Memory B cell (primary cell): ENCODE measurements around the gene BCR.

Experiments used
- ATAC-seq: fragments of 150-1000 bp; cut with Tn5 transposase; 2 replicates; pipeline ENCODE4 v1.10.0; 2021; ENCODE audit warnings: low read depth, mild to moderate bottlenecking, moderate library complexity
- DNase-seq, 2 donors: peaks; one replicate each; pipeline ENCODE4 v3.0.0; 2022; ENCODE audit warnings: low spot score in 2 of 2
- H3K27ac Mint-ChIP-seq: one replicate; pipeline ENCODE4 v1.8.0; 2022; ENCODE audit warnings: mild to moderate bottlenecking, moderate library complexity, mixed read lengths
- H3K27me3 Mint-ChIP-seq: one replicate; pipeline ENCODE4 v1.8.0; 2022; ENCODE audit warnings: mixed read lengths
- H3K36me3 Mint-ChIP-seq: one replicate; pipeline ENCODE4 v1.8.0; 2022; ENCODE audit warnings: mild to moderate bottlenecking, mixed read lengths
- H3K4me1 Mint-ChIP-seq: one replicate; pipeline ENCODE4 v1.8.0; 2022; ENCODE audit warnings: mixed read lengths
- H3K4me3 Mint-ChIP-seq: one replicate; pipeline ENCODE4 v1.8.0; 2022; ENCODE audit warnings: mild to moderate bottlenecking, moderate library complexity, mixed read lengths
- H3K9me3 Mint-ChIP-seq: one replicate; pipeline ENCODE4 v1.8.0; 2022; ENCODE audit warnings: mixed read lengths

The BCR gene

DNA sequence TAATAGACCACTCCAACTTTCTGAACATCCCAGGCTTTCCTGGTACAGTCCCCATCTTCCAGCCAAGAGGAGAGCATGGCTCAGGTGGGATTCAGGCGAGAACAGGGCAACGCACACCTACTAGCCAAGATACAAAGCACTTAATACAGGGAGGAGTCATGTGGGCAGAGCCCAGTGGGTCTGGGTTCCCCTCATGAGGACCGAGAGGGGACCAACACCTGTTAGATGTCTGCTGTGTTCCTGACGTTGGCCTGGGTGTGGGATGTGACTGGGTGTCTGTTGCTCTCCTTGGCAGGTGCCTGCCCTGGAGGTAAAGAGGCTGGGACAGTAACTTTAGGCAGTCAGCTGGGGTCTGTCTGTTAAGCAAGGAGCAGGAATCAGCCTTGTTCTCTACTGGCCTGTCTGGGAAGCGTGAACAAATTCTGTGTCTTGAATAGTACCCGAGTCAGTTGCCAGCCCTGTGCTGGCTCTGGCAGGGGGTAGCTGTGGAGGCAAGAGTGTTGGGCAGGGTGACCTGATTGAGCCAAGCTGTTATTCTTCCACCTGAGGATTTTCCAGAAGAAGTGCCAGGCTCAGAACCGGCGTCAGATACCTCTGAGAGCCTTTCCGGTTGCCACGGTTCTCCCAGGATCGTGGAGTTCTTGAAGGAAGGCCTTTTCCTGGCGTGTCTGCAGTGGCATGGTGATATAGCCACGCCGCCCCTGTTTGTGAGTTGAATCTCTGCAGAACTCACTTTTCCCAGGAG, 56.3 kb downstream of the BCR start:
- H3K9me3 Mint-ChIP-seq, result no peaks in the 10 kb centered on the region
- ATAC-seq (no peak), DNase-seq (no peak)
- H3K4me3 Mint-ChIP-seq, result no peak overlapping the region
- no peak overlapping the region for H3K27ac Mint-ChIP-seq
- H3K27me3 Mint-ChIP-seq, result no peaks in the 10 kb centered on the region
- H3K36me3 Mint-ChIP-seq, result peaks cover 10% of the 10 kb centered on the region
- H3K4me1 Mint-ChIP-seq, result peaks cover 17% of the 10 kb centered on the region

DNA sequence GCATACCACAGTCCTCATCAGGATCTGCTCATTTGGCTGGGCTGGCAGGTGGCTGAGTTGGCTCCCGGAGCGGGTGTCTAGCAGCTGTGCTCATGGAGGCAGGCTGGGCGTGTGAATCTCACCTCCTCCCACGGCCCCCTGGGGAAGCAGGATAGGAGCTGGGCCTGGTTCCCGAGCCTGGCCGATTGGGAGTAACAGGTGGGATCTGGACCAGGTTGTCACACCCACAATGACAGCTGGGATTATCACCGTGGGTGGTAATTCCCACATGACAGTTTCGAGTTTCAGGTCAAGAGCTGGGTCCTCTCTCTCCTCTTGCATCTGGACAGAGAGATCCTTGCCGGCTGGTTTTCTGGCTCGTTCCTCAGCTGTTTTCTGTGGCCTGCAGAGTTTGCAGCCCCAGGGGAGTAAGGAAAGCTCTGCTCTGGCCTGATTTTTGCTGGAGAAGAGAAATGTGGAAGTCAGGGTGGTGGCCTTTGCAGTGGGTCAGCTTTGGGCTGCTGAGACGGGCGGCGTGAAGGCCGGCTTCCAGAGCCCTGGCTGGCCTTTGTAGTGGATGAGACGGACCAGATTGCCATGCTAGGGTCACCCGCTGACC, 57.0 kb downstream of the BCR start:
- no peak for ATAC-seq
- Mint-ChIP-seq H3K4me3 (no peak overlapping the region), H3K27me3 (no peaks in the 10 kb centered on the region), H3K9me3 (no peaks in the 10 kb centered on the region), H3K36me3 (peaks cover 10% of the 10 kb centered on the region), H3K4me1 (peaks cover 22% of the 10 kb centered on the region), H3K27ac (no peak overlapping the region)
- DNase-seq, result no peak

DNA sequence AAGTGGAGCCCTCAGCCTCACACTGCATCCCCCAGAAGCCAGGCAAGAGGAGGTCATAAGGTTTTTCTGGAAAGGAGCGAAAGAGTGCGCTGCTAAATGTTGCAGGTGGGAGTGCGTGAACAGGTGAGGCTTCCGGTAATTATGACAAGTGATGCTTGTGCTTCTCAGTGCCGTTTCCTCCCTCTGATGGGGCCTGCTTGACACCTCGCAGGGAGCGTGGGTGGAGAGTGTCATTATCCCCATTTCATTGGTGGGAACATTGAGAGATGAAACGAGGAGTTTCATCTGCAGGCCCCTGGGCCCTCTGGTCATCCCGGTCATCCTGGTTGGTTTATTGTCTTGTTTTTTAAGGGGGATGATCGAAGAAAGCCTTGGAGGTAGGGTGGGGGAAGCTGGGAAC, 57.5 kb downstream of the BCR start:
- ATAC-seq (no peak), DNase-seq (no peak)
- no peaks in the 10 kb centered on the region for H3K27me3 Mint-ChIP-seq
- no peak overlapping the region for H3K4me3 Mint-ChIP-seq
- no peaks in the 10 kb centered on the region for H3K9me3 Mint-ChIP-seq
- H3K27ac Mint-ChIP-seq, result no peak overlapping the region
- peaks cover 10% of the 10 kb centered on the region for H3K36me3 Mint-ChIP-seq
- peaks cover 26% of the 10 kb centered on the region for H3K4me1 Mint-ChIP-seq

DNA sequence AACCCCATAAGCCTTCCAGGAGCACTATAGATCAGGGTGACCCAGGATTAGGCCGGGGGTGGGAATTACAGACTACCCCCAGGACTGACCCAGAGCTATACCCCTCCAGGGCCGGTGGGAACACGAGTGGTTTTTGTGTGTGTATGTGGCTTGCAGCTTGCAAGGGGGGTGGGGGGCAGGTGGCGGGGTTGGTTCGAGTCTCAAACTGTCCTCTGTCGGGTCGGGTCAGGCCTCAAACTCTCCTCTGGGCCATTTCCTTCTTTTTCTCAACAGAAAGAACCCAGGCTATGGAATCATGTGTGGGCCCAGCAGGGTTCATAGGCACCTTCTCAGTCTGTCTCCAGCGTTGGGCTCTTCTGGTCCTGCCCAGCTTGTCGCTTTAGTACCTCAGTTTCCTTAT, 58.4 kb downstream of the BCR start:
- Mint-ChIP-seq H3K4me3 (no peak overlapping the region), H3K9me3 (no peaks in the 10 kb centered on the region), H3K36me3 (peaks cover 10% of the 10 kb centered on the region), H3K27me3 (no peaks in the 10 kb centered on the region), H3K4me1 (peaks cover 26% of the 10 kb centered on the region), H3K27ac (no peak overlapping the region)
- DNase-seq, result no peak
- no peak for ATAC-seq

DNA sequence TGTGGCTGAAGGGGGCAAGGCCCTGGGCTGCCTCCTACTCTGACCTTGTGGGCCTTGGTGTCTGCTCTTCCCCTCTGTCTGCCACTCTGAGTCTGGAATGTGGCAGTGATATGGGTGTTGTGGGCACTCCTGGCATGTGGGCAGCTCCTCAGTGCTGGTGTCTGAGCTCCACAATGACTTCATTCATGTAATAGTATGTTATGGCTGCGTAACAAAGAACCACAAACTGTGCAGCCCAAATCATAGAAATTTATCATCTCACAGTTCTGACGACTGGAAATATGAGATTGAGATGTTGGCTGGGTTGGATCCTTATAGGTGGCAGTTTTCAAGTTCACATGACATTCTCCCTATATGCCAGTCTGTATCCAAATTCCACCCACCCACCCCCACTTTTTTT, 59.1 kb downstream of the BCR start:
- Mint-ChIP-seq H3K27ac (no peak overlapping the region), H3K4me1 (peaks cover 26% of the 10 kb centered on the region), H3K4me3 (no peak overlapping the region), H3K36me3 (peaks cover 7% of the 10 kb centered on the region), H3K9me3 (no peaks in the 10 kb centered on the region), H3K27me3 (peaks cover 1% of the 10 kb centered on the region)
- no peak for DNase-seq
- no peak for ATAC-seq

DNA sequence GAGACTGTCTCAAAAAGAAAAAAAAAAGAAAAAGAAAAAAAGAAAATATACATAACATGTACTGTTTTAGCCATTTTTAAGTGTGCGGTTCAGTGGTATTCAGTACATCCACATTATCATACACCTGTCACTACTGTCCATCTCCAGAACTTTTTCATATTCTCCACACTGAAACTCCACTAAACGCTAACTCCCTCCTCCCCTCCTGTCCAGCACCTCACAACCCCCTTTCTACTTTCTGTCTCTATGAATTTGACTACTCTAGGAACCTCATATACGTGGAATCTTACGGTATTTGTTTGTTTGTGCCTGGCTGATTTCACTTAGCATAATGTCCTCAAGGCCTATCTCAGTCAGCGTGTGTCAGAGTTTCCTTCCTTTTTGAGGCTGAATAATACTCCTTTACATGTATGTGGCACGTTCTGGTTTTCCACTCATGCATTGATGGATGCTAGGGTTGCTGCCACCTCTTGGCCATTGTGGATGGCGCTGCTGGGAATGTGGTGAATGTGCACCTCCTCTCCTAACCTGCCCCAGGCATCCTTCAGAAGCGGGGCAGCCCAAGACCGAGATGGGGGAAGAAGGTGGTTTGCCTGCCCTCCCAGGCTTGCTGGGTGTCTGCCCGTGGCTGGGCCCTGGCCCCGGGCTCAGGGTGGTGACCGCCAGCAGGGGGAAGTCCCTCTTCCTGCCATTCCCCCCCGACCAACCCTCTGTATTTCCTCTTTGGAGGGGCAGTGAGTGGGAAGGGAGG, 60.5 kb downstream of the BCR start:
- no peak overlapping the region for H3K4me3 Mint-ChIP-seq
- H3K9me3 Mint-ChIP-seq, result no peaks in the 10 kb centered on the region
- peak overlapping the region; percentile 28 for H3K27ac Mint-ChIP-seq
- DNase-seq (no peak), ATAC-seq (peak; percentile 26)
- H3K27me3 Mint-ChIP-seq, result peaks cover 1% of the 10 kb centered on the region
- H3K4me1 Mint-ChIP-seq, result peaks cover 27% of the 10 kb centered on the region
- H3K36me3 Mint-ChIP-seq, result peaks cover 4% of the 10 kb centered on the region

DNA sequence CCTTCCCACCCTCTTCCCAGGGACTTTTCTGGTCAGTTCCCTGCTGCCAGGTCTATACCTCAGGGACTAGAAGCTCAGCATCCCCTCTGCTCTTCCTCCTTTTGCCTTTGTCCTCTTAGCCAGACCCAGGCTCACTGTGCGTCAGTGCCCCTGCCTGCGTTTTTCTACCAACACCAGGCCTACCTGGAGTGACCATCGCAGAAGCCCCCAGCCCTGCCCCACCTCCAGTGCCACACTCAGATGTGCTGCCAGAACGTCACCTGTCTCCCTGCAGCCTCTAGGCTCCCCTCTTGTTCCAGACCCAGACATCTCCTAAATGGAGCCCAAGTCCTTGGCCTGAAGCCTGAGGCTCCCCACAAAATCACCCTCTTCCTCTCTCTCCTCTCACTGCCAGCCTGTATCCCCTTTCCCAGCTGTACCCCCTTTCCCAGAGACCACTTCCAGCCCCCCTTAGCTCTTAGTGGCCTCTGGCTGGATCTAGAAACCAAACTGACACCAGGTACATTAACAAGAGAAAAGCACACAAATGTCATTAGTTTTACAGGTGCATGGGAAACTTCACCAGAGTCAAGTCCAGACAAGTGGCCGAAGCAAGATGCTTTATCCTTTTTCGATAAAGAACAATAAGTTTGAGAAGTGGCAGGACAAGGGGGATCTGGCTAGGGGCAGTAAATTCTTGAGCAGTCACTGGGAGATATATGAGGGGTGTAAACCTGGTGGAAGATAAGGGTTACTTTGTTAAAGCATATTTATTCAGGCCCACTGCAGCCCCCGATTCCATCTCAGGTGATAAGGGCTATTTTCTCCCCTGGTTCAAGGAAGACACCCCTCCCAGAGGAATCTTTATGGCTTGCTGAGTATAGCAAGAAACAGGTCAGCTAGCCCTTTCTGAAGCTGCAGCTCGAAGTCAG, 61.5 kb downstream of the BCR start:
- H3K27ac Mint-ChIP-seq, result peak overlapping the region; percentile 87
- no peak for DNase-seq
- no peaks in the 10 kb centered on the region for H3K9me3 Mint-ChIP-seq
- peaks cover 4% of the 10 kb centered on the region for H3K36me3 Mint-ChIP-seq
- H3K4me1 Mint-ChIP-seq, result peaks cover 27% of the 10 kb centered on the region
- peaks cover 1% of the 10 kb centered on the region for H3K27me3 Mint-ChIP-seq
- no peak for ATAC-seq
- H3K4me3 Mint-ChIP-seq, result no peak overlapping the region

DNA sequence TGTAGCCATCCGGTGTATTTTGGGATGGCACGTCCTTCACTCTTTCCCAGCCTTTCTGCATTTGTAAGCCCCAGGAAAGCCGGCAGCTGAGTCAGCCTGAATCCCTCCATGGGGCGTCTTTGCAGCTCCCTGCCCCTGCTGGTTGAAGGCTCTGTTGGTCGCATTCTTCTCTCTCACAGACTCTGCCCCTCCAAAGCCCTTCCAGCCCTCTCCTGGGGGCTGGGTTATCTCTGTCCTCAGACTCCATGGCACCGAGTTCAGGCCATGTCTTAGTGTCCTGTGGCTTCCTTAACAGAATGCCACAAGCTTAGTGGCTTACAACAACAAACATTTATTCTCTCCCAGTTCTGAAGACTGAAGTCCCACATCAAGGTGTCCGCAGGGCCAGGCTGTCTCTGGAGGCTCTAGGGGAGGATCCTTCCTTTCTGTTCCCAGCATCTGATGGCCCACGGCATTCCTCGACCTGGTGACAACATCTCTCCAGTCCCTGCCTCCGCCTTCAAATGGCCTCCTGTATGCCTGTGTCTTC, 62.2 kb downstream of the BCR start:
- Mint-ChIP-seq H3K36me3 (peaks cover 3% of the 10 kb centered on the region), H3K27me3 (peaks cover 1% of the 10 kb centered on the region), H3K27ac (peak overlapping the region; percentile 43), H3K4me1 (peaks cover 26% of the 10 kb centered on the region), H3K9me3 (no peaks in the 10 kb centered on the region), H3K4me3 (no peak overlapping the region)
- ATAC-seq (no peak), DNase-seq (no peak)

DNA sequence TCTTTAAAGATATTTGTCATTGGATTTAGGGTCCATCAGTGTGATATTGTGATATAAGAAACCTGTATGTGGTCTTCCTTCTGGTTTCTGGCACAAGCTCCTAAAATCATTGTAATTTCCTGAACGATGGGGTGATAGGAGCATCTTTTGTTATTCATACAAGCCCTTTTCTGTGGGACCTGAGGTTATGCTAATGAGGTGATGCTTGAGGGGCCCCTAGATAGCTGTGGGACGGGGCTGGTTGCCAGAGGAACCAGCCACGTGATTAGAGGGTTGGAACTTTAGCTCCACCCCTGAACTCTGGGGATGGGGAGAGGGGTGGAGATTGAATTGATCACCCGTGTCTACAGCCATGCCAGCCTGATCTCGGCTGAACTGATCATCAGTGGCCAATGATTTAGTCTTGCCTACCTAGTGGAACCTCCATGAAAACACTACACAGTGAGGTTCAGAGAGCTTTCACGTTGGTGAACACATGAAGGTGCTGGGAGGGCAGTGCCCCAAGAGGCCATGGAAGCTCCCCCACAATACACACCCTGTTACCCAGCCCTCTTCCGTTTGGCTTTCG, 62.8 kb downstream of the BCR start:
- Mint-ChIP-seq H3K27ac (peak overlapping the region; percentile 43), H3K36me3 (peaks cover 4% of the 10 kb centered on the region), H3K4me1 (peaks cover 24% of the 10 kb centered on the region), H3K27me3 (peaks cover 1% of the 10 kb centered on the region), H3K9me3 (no peaks in the 10 kb centered on the region), H3K4me3 (peak overlapping the region; percentile 0)
- DNase-seq, result peak in 1 of 2 donors; percentile 33
- ATAC-seq, result peak; percentile 90

DNA sequence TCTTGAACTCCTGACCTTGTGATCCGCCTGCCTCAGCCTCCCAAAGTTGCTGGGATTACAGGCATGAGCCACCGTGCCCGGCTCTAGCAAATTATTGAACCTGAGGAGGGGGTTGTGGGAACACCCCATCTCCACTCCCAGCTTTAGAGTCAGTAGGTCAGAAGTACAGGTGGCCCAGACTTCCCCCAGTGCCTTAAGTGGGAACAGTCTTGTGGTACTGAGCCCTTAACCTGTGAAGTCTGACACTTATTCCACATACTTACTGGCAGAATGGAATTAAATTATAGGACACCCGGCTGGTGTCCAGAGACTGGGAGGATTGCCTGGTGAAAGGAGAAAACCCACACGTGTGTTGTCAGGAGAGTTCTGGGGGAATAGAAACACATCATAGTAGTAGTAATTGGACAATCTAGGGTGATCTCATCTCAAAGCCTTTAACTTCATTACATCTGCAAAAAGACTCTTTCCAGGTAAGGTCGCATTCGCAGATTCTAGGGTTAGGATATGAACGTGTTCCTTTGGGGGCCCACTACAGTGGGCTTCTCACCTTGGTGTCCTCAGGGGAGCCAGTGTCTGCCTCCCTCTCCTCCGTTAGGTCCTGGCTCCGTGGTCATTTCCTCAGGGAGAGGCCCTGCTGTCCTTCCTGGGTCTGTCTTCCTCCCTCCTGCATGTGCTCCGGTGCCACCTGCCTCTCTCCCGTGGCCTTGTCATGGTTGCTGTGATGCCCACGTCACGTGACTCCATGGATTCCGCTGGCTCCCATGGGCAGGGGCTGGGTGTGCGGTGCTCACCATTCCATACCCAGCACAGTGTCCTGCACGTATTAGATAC, 63.8 kb downstream of the BCR start:
- peaks cover 4% of the 10 kb centered on the region for H3K36me3 Mint-ChIP-seq
- no peak overlapping the region for H3K27ac Mint-ChIP-seq
- ATAC-seq, result no peak
- peaks cover 1% of the 10 kb centered on the region for H3K27me3 Mint-ChIP-seq
- H3K9me3 Mint-ChIP-seq, result no peaks in the 10 kb centered on the region
- no peak overlapping the region for H3K4me3 Mint-ChIP-seq
- no peak for DNase-seq
- peaks cover 24% of the 10 kb centered on the region for H3K4me1 Mint-ChIP-seq

DNA sequence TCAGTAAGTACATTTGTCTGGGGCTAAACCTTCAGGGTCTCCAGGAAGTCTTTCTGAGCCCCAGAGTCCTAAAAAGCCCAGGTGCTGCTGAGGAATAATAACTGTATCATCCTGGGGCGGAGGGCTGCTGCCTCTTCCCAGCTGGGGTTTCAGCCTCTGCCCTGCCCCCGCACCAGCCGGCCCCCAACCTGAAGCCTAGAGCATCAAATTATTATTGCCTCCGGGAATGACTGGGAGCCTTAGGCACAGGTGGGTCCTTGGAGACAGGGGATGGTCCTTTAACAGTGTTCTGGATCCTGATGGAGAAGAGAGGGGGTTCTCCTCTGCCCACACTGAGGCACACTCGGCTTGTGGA, 64.4 kb downstream of the BCR start:
- peaks cover 4% of the 10 kb centered on the region for H3K36me3 Mint-ChIP-seq
- no peaks in the 10 kb centered on the region for H3K9me3 Mint-ChIP-seq
- ATAC-seq (no peak), DNase-seq (no peak)
- no peak overlapping the region for H3K4me3 Mint-ChIP-seq
- H3K27ac Mint-ChIP-seq, result no peak overlapping the region
- H3K4me1 Mint-ChIP-seq, result peaks cover 27% of the 10 kb centered on the region
- peaks cover 1% of the 10 kb centered on the region for H3K27me3 Mint-ChIP-seq

DNA sequence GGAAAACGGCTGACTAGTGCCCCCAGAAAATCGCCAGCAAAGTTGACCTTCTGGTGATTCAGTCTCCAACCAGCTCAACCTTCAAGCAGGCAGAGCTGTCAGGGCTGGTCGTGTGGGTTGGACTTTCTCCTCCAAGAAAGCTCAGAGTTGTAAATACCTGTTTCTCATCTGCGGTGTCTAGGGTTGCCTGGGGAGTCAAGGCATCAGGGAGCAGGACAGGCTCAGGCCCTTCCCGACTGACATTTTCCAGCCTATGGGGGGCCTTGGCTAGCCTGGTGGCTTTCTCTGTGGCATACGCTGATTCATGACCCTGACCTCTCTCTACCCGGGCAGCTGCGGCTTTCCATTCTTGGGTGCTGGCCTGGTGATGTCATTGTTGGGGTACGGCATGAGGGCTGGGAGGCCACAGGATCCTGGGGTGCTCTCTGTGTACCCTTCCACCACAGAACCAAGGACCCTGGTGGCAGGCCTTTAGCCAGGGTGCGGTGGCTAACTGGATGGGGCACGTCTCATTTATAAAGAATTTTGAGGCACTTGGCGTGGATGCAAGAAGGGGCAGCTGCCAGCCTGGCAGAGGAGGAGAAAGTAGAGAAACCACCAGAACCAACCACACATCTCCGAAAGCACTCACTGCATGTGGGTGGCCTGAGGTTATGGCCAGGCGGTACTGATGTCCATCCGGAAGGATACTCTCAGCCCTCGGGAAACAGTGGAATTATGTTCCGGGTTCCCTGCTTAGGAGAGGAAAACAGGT, 64.9 kb downstream of the BCR start:
- Mint-ChIP-seq H3K4me3 (no peak overlapping the region), H3K36me3 (peaks cover 4% of the 10 kb centered on the region), H3K9me3 (no peaks in the 10 kb centered on the region), H3K4me1 (peaks cover 27% of the 10 kb centered on the region), H3K27me3 (peaks cover 1% of the 10 kb centered on the region), H3K27ac (no peak overlapping the region)
- ATAC-seq (no peak), DNase-seq (no peak)
